ENCODE data around the gene CAMKK2.

GRCh38 chr12:121304306-121304705 lies 7.8 kb upstream of the CAMKK2 start:
- TF ChIP-seq REST (IDR thresholded peaks at IDR 0.05; ENCODE audit: low read depth), result no peak
- TF ChIP-seq TEAD4 (IDR thresholded peaks at IDR 0.05), result no peak
